ENCODE measurements around the gene TMEM273. TPM values are rescaled to one million over a fixed set of nuclear protein-coding genes. Genes with fewer than 3 reads are reported as not detected.

Gene TMEM273
- polyA plus RNA-seq, 1 of the 3 experiments (the other 2 are of a cell fraction) = not detected

- WGBS (ENCODE audit: low lambda C conversion rate) = 27% methylated on average over 4 of the region's 4 CpGs
- CTCF ChIA-PET = interaction anchor here (1.1 to 1.5 kb wide), 2 partner anchors 10 to 12 kb away, joined by 3 to 4 read pairs; no protein-coding TSS in a partner anchor
Measured at GRCh38 chr10:49128854-49129253, 59.3 kb downstream of the TMEM273 start.

GRCh38 chr10:49123981-49124950 is 63.9 kb downstream of the TMEM273 start:
- Histone ChIP-seq H3K9ac (no peak overlapping the region), H3K27ac (ENCODE audit: low read depth in 2 of 2, low read length in 1 of 2) (no peak overlapping the region), H3K27me3 (ENCODE audit: insufficient read depth) (no peaks in the 10 kb centered on the region), H3K79me2 (ENCODE audit: insufficient read depth) (no peaks in the 10 kb centered on the region), H3K4me1 (ENCODE audit: control insufficient read depth in 1 of 2, insufficient read depth in 2 of 2, low read depth in 1 of 2, low read length in 1 of 2) (peaks cover 0 to 2% of the 10 kb centered on the region in 2 experiments; a peak in 1 of 4 replicates), H2AFZ (ENCODE audit: low read depth) (no peak overlapping the region), H3K9me3 (no peaks in the 10 kb centered on the region), H3F3A (replicated peaks; ENCODE audit: insufficient read depth) (no peaks in the 10 kb centered on the region), H3K4me2 (no peak overlapping the region), H3K36me3 (replicated peaks in 1 of 2; ENCODE audit: control insufficient read depth in 1 of 2, insufficient read depth in 2 of 2, low read length in 1 of 2) (no peaks in the 10 kb centered on the region), H3K9me2 (no peaks in the 10 kb centered on the region), H4K20me1 (ENCODE audit: insufficient read depth) (no peaks in the 10 kb centered on the region), H3K4me3 (ENCODE audit: low read depth in 2 of 2, low read length in 1 of 2) (no peak overlapping the region)
- POLR2A ChIA-PET = no interaction called here
- TF ChIP-seq TAF1 (IDR thresholded peaks at IDR 0.05; ENCODE audit: borderline replicate concordance, low read depth, low read length) (no peak), RCOR1 (IDR thresholded peaks at IDR 0.05; ENCODE audit: low read length) (no peak)
- CTCF ChIA-PET = no interaction called here
- 31% methylated on average over 7 of the region's 7 CpGs for WGBS (ENCODE audit: low lambda C conversion rate)
- DNase-seq = no peak

More at GRCh38 chr10:49128854-49129253, 59.3 kb downstream of the TMEM273 start:
- no peaks in the 10 kb centered on the region for H3K27me3 ChIP-seq (ENCODE audit: insufficient read depth)
- H2AFZ ChIP-seq (ENCODE audit: low read depth) = no peak overlapping the region
- H3K9ac ChIP-seq = no peak overlapping the region
- no peaks in the 10 kb centered on the region for H3K9me2 ChIP-seq
- no peak overlapping the region for H3K27ac ChIP-seq (ENCODE audit: low read depth in 2 of 2, low read length in 1 of 2)
- DNase-seq = no peak
- peaks cover 0 to 2% of the 10 kb centered on the region in 2 experiments; a peak in 1 of 4 replicates for H3K4me1 ChIP-seq (ENCODE audit: control insufficient read depth in 1 of 2, insufficient read depth in 2 of 2, low read depth in 1 of 2, low read length in 1 of 2)
- H4K20me1 ChIP-seq (ENCODE audit: insufficient read depth) = no peaks in the 10 kb centered on the region
- H3K4me3 ChIP-seq (ENCODE audit: low read depth in 2 of 2, low read length in 1 of 2) = no peak overlapping the region
- no peaks in the 10 kb centered on the region for H3K79me2 ChIP-seq (ENCODE audit: insufficient read depth)
- TF ChIP-seq RXRA (IDR thresholded peaks at IDR 0.05; ENCODE audit: borderline replicate concordance, low read depth) (no peak), SMC3 (IDR thresholded peaks at IDR 0.05; ENCODE audit: low read depth, low read length) (no peak), EZH2phosphoT487 (IDR thresholded peaks at IDR 0.05; ENCODE audit: borderline replicate concordance, low read depth) (no peak), CTCF (IDR thresholded peaks at IDR 0.05) (no peak), TCF12 (IDR thresholded peaks at IDR 0.05) (no peak), ELF1 (IDR thresholded peaks at IDR 0.05) (no peak), USF1 (IDR thresholded peaks at IDR 0.05; ENCODE audit: borderline replicate concordance, low read depth) (no peak)
- no peaks in the 10 kb centered on the region for H3K9me3 ChIP-seq
- H3F3A ChIP-seq (replicated peaks; ENCODE audit: insufficient read depth) = no peaks in the 10 kb centered on the region
- H3K4me2 ChIP-seq = no peak overlapping the region
- POLR2A ChIA-PET = no interaction called here
- no peaks in the 10 kb centered on the region for H3K36me3 ChIP-seq (replicated peaks in 1 of 2; ENCODE audit: control insufficient read depth in 1 of 2, insufficient read depth in 2 of 2, low read length in 1 of 2)

All from SK-N-SH (cell line).